Astrocyte (in vitro differentiated cells and primary cell): ENCODE data around the gene IGF2R. TPM values are rescaled to one million over a fixed set of nuclear protein-coding genes. Genes with fewer than 3 reads are reported as not detected.
A peak's percentile ranks its signal among the peaks of the same experiment; 100 is the strongest.

Experiments used
- DNase-seq: peaks from one replicate; pipeline ENCODE4 v3.0.0-alpha.2; 2010; ENCODE audit warnings: low read depth
- FAIRE-seq: peaks from 2 replicates; lab custom pipeline; 2011; peaks lifted over from hg19 to GRCh38; lab: Jason Lieb, UNC
- H2AFZ ChIP-seq: 2 replicates; pipeline ENCODE4 v1.6.0; 2012; ENCODE audit warnings: low read depth, low read length, inconsistent platforms
- H3K27ac ChIP-seq: 2 replicates; pipeline ENCODE4 v1.5.1; 2011; ENCODE audit warnings: low read depth, low read length, inconsistent platforms
- H3K27me3 ChIP-seq: 2 replicates; pipeline ENCODE4 v1.6.0; 2011; ENCODE audit warnings: low read length, inconsistent platforms; ENCODE audit not compliant: insufficient read depth
- H3K36me3 ChIP-seq: 2 replicates; pipeline ENCODE4 v1.5.1; 2011; ENCODE audit warnings: low read length, inconsistent platforms; ENCODE audit not compliant: insufficient read depth
- H3K4me1 ChIP-seq: 2 replicates; pipeline ENCODE4 v1.5.1; 2011; ENCODE audit warnings: low read length, inconsistent platforms; ENCODE audit not compliant: insufficient read depth
- H3K4me2 ChIP-seq: 2 replicates; pipeline ENCODE4 v1.6.0; 2012; ENCODE audit warnings: low read length, inconsistent platforms
- H3K4me3 ChIP-seq: 2 replicates; pipeline ENCODE4 v1.5.1; 2011; ENCODE audit warnings: low read depth, mild to moderate bottlenecking, low read length, inconsistent platforms; ENCODE audit not compliant: insufficient read depth
- H3K79me2 ChIP-seq: 2 replicates; pipeline ENCODE4 v1.6.0; 2012; ENCODE audit warnings: mild to moderate bottlenecking, low read length, inconsistent platforms; ENCODE audit not compliant: insufficient read depth
- H3K9ac ChIP-seq: 2 replicates; pipeline ENCODE4 v1.6.0; 2012; ENCODE audit warnings: mild to moderate bottlenecking, low read length, inconsistent platforms
- H3K9me3 ChIP-seq: 2 replicates; pipeline ENCODE4 v1.5.1; 2012; ENCODE audit warnings: low read depth, mild to moderate bottlenecking, low read length, inconsistent platforms; ENCODE audit not compliant: insufficient read depth
- H4K20me1 ChIP-seq: 2 replicates; pipeline ENCODE4 v1.6.0; 2012; ENCODE audit warnings: low read length, inconsistent platforms; ENCODE audit not compliant: insufficient read depth
- H3K27ac Mint-ChIP-seq: one replicate; pipeline ENCODE4 v1.8.0; 2021; ENCODE audit warnings: mild to moderate bottlenecking, mixed read lengths; ENCODE audit not compliant: unreplicated experiment
- H3K27me3 Mint-ChIP-seq: one replicate; pipeline ENCODE4 v1.8.0; 2021; ENCODE audit warnings: low read depth, mixed read lengths; ENCODE audit not compliant: unreplicated experiment
- H3K36me3 Mint-ChIP-seq: one replicate; pipeline ENCODE4 v1.8.0; 2021; ENCODE audit warnings: low read depth, mixed read lengths; ENCODE audit not compliant: unreplicated experiment
- H3K4me1 Mint-ChIP-seq: one replicate; pipeline ENCODE4 v1.8.0; 2021; ENCODE audit warnings: low read depth, mixed read lengths; ENCODE audit not compliant: unreplicated experiment
- H3K4me3 Mint-ChIP-seq: one replicate; pipeline ENCODE4 v1.8.0; 2021; ENCODE audit warnings: mild to moderate bottlenecking, moderate library complexity, mixed read lengths; ENCODE audit not compliant: unreplicated experiment
- H3K9me3 Mint-ChIP-seq: one replicate; pipeline ENCODE4 v1.8.0; 2021; ENCODE audit warnings: mild to moderate bottlenecking, mixed read lengths; ENCODE audit not compliant: unreplicated experiment
- CTCF ChIP-seq: IDR thresholded peaks from 2 replicates; pipeline ENCODE4 v1.5.1; 2011; ENCODE audit warnings: low read depth, mild to moderate bottlenecking, inconsistent platforms, low read length, moderate library complexity; ENCODE audit not compliant: insufficient read depth
- EZH2 ChIP-seq: IDR thresholded peaks from 2 replicates; pipeline ENCODE4 v1.6.1; 2012; ENCODE audit warnings: mild to moderate bottlenecking, low read length, inconsistent platforms; ENCODE audit not compliant: insufficient read depth
- total RNA-seq: library from RNA; stranded (reverse); gene quantifications from 2 replicates; pipeline ENCODE4 v1.2.1, GENCODE V29; 2021

The IGF2R gene
- total RNA-seq, 1 donor from 2014 or later: 173 TPM

GRCh38 chr6:160044687-160045086 is 75.8 kb downstream of the IGF2R start:
- Histone ChIP-seq H3K27me3 (no peaks in the 10 kb centered on the region), H4K20me1 (peaks cover 19% of the 10 kb centered on the region), H3K27ac (no peak overlapping the region), H3K4me3 (no peak overlapping the region), H3K9ac (no peak overlapping the region), H3K36me3 (peaks cover 46% of the 10 kb centered on the region), H2AFZ (no peak overlapping the region), H3K4me2 (no peak overlapping the region), H3K4me1 (peaks cover 28% of the 10 kb centered on the region), H3K9me3 (no peaks in the 10 kb centered on the region), H3K79me2 (no peaks in the 10 kb centered on the region)
- Mint-ChIP-seq H3K9me3 (no peaks in the 10 kb centered on the region), H3K36me3 (peaks cover 34% of the 10 kb centered on the region), H3K27me3 (no peaks in the 10 kb centered on the region), H3K4me1 (peaks cover 21% of the 10 kb centered on the region), H3K4me3 (no peak overlapping the region), H3K27ac (no peak overlapping the region)
- DNase-seq: no peak
- FAIRE-seq: no peak
- TF ChIP-seq CTCF: no peak
- no peak for TF ChIP-seq EZH2

GRCh38 chr6:160048471-160048870 is 79.6 kb downstream of the IGF2R start:
- Histone ChIP-seq H3K79me2 (no peaks in the 10 kb centered on the region), H3K4me1 (peaks cover 4% of the 10 kb centered on the region), H3K4me3 (no peak overlapping the region), H3K9me3 (no peaks in the 10 kb centered on the region), H3K27ac (no peak overlapping the region), H3K4me2 (no peak overlapping the region), H3K36me3 (peaks cover 47% of the 10 kb centered on the region), H2AFZ (no peak overlapping the region), H3K27me3 (no peaks in the 10 kb centered on the region), H4K20me1 (peaks cover 9% of the 10 kb centered on the region), H3K9ac (no peak overlapping the region)
- Mint-ChIP-seq H3K36me3 (peaks cover 45% of the 10 kb centered on the region), H3K27ac (no peak overlapping the region), H3K4me1 (peaks cover 26% of the 10 kb centered on the region), H3K27me3 (no peaks in the 10 kb centered on the region), H3K4me3 (no peak overlapping the region), H3K9me3 (peaks cover 5% of the 10 kb centered on the region)
- no peak for DNase-seq
- FAIRE-seq: no peak
- no peak for TF ChIP-seq EZH2
- no peak for TF ChIP-seq CTCF

DNA sequence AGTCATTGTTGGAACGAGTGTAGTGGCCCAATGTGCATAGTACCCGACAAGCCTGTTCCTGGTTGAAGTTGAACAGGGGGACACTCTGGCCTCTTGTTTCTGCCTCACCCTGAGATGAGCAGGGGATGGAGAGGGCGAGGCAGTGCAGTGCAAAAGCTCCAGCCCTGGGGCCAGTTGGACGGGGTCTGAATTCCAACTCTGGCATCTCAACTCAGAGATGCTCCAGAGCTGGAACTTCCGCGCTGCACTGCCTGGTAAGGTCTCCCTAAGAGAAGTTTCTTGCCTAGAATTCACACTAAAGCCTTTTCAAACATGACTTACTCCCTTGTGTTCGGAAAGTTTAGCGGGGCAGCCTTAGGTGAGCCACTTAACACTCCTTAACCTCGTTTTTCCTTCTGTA is 80.5 kb downstream of the IGF2R start:
- Histone ChIP-seq H3K27ac (no peak overlapping the region), H3K9ac (no peak overlapping the region), H3K36me3 (peaks cover 52% of the 10 kb centered on the region), H3K27me3 (no peaks in the 10 kb centered on the region), H3K4me1 (no peaks in the 10 kb centered on the region), H2AFZ (no peak overlapping the region), H4K20me1 (peaks cover 6% of the 10 kb centered on the region), H3K9me3 (no peaks in the 10 kb centered on the region), H3K4me2 (no peak overlapping the region), H3K4me3 (no peak overlapping the region), H3K79me2 (no peaks in the 10 kb centered on the region)
- Mint-ChIP-seq H3K27ac (no peak overlapping the region), H3K36me3 (peaks cover 43% of the 10 kb centered on the region), H3K27me3 (no peaks in the 10 kb centered on the region), H3K4me3 (peak overlapping the region; percentile 23), H3K4me1 (peaks cover 26% of the 10 kb centered on the region), H3K9me3 (peaks cover 5% of the 10 kb centered on the region)
- FAIRE-seq: no peak
- no peak for DNase-seq
- TF ChIP-seq EZH2 (no peak), CTCF (no peak)
